K562 (cell line): Measurements from ENCODE around the gene LRRC14B.

Source experiments
- EP300 ChIP-seq: IDR thresholded peaks from 2 replicates; pipeline ENCODE4 v1.6.1; 2012; ENCODE audit warnings: low read length, improper control_type of control experiment
- PURB ChIP-seq: sonication (generic); formaldehyde crosslinking; IDR thresholded peaks from 2 replicates; pipeline ENCODE4 v1.9.0; 2021; ENCODE audit warnings: low read depth, mild to moderate bottlenecking, missing genetic modification reagents
- YY1 ChIP-seq, 3 experiments: IDR thresholded peaks; 2 replicates each; pipeline ENCODE4 v1.6.1; 2011; ENCODE audit warnings: low read length in 2 of 3, mild to moderate bottlenecking in 2 of 3, moderate library complexity in 2 of 3, borderline replicate concordance in 1 of 3, control low read depth in 1 of 3, low read depth in 1 of 3; ENCODE audit not compliant: insufficient read depth in 3 of 3, insufficient replicate concordance in 2 of 3, control insufficient read depth in 1 of 3, insufficient read length in 1 of 3; ENCODE audit errors: extremely low read depth in 1 of 3
- ZNF668 ChIP-seq: fragments of 250-450 bp; sonication (Bioruptor Pico); IDR thresholded peaks from 2 replicates; pipeline ENCODE4 v1.8.0; 2022; ENCODE audit warnings: mild to moderate bottlenecking, inconsistent platforms
- ZNF830 ChIP-seq: fragments of 250-450 bp; sonication (Bioruptor Pico); IDR thresholded peaks from 2 replicates; pipeline ENCODE4 v1.5.0; 2021; ENCODE audit warnings: mild to moderate bottlenecking
- TF ChIP-seq, protein P1 (sequence below), 3 experiments: IDR thresholded peaks in 2 of 3; conservative IDR thresholded peaks in 1 of 3; 2 replicates each; pipeline ENCODE4 v1.5.1; 2011 to 2012; ENCODE audit warnings: low read length in 3 of 3, mild to moderate bottlenecking in 3 of 3, control low read depth in 2 of 3, improper control_type of control experiment in 1 of 3, inconsistent platforms in 1 of 3, low read depth in 1 of 3, mixed read lengths in 1 of 3, moderate library complexity in 1 of 3; ENCODE audit not compliant: insufficient read depth in 2 of 3

DNA sequence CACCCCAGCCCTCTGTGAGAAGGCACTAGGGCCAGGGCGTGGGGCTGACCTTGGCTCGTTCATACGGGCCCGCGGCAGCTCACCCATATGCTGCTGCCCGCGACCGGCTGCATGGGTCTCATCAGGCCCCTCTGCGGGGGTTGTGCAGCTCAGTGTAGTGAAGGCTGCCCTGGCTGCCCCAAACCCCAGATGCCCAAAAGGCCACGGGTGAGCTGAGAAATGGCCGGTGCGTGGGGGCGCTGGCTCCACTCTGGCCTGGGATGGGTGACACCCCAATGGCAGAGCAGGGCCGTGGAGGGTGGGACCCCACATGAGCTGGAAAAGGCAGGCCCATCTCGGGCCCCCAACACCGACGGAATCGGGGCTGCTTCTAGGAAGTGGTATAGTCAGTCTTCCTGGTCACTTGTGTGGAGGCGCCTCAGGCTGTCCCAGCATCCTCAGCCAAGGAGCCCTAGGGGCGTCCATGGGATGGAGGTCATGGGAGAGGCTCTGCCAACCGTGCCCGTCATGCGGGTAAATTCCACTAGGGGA lies 19.4 kb upstream of the LRRC14B start:
- TF ChIP-seq ZNF830 (CRISPR knock-in tag) (no peak), YY1 (IDR thresholded peaks at IDR 0.05; ENCODE audit: borderline replicate concordance in 1 of 3, control insufficient read depth in 1 of 3, extremely low read depth in 1 of 3, insufficient read depth in 3 of 3, insufficient read length in 1 of 3, insufficient replicate concordance in 2 of 3, low read depth in 1 of 3, low read length in 2 of 3) (no peak), PURB (no peak), ZNF668 (CRISPR knock-in tag) (no peak), EP300 (no peak)
- TF ChIP-seq, protein P1, sequence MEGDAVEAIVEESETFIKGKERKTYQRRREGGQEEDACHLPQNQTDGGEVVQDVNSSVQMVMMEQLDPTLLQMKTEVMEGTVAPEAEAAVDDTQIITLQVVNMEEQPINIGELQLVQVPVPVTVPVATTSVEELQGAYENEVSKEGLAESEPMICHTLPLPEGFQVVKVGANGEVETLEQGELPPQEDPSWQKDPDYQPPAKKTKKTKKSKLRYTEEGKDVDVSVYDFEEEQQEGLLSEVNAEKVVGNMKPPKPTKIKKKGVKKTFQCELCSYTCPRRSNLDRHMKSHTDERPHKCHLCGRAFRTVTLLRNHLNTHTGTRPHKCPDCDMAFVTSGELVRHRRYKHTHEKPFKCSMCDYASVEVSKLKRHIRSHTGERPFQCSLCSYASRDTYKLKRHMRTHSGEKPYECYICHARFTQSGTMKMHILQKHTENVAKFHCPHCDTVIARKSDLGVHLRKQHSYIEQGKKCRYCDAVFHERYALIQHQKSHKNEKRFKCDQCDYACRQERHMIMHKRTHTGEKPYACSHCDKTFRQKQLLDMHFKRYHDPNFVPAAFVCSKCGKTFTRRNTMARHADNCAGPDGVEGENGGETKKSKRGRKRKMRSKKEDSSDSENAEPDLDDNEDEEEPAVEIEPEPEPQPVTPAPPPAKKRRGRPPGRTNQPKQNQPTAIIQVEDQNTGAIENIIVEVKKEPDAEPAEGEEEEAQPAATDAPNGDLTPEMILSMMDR (IDR thresholded peaks at IDR 0.05 in 2 of 3, conservative IDR thresholded peaks at IDR 0.05 in 1 of 3; ENCODE audit: insufficient read depth in 2 of 3, low read depth in 1 of 3, low read length in 3 of 3) = no peak
